Measurements from ENCODE around the gene EDIL3.

DNA sequence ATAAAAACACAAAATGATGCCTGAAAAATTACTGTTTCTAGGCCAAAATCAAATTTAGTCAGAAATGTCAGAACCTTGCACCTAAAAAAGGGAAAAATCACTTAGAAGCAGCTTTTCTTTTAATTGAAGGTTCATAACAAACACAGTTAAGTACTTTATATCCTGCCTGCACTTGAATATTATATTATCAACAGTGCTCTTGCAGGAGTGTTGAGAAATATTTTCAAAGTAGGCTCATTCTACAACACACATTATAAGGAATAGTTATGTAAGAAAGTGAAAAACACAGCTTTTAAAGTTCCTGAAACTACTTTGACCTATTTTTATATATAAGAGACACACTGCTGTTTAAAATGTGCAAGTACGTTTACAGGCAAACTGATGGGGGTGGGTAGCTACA, 8.3 kb downstream of the EDIL3 start:
- TF ChIP-seq, protein P1, sequence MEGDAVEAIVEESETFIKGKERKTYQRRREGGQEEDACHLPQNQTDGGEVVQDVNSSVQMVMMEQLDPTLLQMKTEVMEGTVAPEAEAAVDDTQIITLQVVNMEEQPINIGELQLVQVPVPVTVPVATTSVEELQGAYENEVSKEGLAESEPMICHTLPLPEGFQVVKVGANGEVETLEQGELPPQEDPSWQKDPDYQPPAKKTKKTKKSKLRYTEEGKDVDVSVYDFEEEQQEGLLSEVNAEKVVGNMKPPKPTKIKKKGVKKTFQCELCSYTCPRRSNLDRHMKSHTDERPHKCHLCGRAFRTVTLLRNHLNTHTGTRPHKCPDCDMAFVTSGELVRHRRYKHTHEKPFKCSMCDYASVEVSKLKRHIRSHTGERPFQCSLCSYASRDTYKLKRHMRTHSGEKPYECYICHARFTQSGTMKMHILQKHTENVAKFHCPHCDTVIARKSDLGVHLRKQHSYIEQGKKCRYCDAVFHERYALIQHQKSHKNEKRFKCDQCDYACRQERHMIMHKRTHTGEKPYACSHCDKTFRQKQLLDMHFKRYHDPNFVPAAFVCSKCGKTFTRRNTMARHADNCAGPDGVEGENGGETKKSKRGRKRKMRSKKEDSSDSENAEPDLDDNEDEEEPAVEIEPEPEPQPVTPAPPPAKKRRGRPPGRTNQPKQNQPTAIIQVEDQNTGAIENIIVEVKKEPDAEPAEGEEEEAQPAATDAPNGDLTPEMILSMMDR (IDR thresholded peaks at IDR 0.05) = no peak
- no peak for TF ChIP-seq POLR2AphosphoS5 (IDR thresholded peaks at IDR 0.05)
- no peak for TF ChIP-seq POLR2A (IDR thresholded peaks at IDR 0.05)
- no peak for TF ChIP-seq EP300 (IDR thresholded peaks at IDR 0.05)

All from suprapubic skin (tissue), 4 donors.